Ramos (cell line): Measurements from ENCODE around the gene CCDC85A.
"Not testable (repeated sequence)": the region's sequence is repeated elsewhere in the genome, so short reads cannot be mapped to it uniquely, and the experiment has no call there.

ENCODE experiments used
- in situ Hi-C: fragments of 300-500 bp; cut with MboI; formaldehyde crosslinking; loops from one replicate; pipeline ENCODE4 v1.14.3; 2022; ENCODE audit warnings: low sequenced_read_pairs; ENCODE audit not compliant: unreplicated experiment

CCDC85A gene

DNA sequence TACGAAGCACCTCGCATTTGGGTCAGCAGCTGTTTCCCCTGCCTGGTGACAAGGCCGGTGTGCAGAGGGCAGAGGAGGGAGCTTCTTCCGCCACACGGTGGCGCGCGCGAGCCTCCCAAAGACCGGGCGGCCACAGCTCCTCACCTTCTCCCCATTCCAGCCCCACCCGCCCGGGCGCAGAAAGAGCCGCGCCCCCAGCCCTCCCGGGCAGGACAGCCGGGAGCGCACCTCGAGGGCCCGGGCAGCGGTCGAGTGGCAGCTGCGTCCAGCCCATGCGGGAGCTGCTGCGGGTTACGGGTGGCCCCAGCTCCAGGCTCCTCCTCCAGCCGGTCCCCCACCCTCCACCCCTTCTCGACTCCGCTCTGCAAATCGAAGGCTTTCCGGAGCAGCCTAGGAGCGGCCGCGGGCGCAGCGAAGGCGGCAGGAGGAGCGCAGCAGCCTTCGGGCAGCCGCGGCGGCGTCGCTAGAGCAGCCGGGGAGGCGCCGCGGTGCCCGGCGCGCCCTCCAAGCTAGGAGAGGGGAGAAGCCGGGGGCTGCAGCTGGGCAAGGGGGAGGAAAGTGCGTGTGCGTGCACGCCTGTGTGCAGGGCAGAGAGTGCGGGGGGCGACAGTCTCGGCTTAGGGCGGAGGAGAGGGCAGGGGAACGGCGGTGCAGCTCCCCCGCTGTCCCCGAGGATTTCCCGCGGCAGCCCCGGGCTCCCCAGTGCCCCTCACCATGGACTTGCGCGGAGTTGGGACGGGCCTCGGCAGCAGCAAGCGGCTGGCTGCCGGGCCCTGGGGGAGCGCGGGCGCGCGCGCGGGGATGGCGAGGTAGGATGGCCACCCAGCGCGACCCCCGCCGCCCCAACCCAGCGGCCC is at the start of gene CCDC85A:
CCDC85A (plus strand) TSS at position 348 of the 857 bp plus-strand sequence. CDS start 635 bp downstream, outside the sequence.
- in situ Hi-C loops, result loop anchor here (25.0 kb wide), 1 partner anchor 1328 kb away; no protein-coding TSS in a partner anchor

DNA sequence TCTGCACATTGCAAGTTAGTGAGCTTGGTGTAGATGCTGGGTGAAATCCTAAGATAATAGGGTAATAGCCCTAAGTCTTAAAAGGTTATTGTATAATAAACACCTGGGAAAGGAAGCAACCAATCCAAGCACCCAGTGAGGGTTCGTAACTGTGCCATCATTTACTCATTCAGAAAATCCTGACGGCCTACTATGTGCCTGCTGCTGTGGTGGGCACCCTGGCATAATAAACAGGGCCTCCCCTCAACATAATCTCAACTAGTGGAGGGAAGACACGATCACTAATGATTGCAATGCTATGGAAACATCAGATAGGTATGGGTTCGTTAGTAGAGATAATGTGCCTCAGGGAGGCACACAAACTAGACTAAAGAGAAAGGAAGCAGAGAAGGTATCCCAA is 48.9 kb upstream of the CCDC85A start:
- in situ Hi-C loops, result no loop called here

GRCh38 chr2:56142497-56143061 is 41.2 kb upstream of the CCDC85A start:
- in situ Hi-C loops, result not testable (repeated sequence)

- in situ Hi-C loops, result no loop called here
These were observed 35.9 kb upstream of the CCDC85A start for GRCh38 chr2:56147907-56148306.

GRCh38 chr2:56148825-56149224 is 35.0 kb upstream of the CCDC85A start:
- in situ Hi-C loops, result no loop called here

GRCh38 chr2:56151841-56152240 is 31.9 kb upstream of the CCDC85A start:
- in situ Hi-C loops, result no loop called here

DNA sequence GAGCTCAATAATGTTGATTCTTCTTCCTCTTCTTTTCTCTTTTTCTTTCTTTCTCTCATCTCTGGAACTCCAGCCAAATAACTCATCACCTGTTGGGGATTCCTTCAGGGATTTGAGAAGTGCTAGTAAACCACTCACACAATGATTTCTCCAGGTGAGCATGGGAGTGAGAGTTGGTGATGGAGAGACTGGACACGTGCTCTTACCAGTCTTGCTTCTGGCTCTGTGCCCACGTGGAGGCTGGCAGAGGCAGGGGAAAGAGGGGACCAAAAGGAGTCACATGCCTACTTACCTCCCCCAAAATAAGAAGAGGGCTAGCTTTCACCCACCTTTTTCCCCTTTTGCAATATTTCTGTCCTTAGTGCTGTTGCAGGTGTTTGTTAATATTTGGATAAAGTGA is 28.6 kb upstream of the CCDC85A start:
- in situ Hi-C loops, result no loop called here

DNA sequence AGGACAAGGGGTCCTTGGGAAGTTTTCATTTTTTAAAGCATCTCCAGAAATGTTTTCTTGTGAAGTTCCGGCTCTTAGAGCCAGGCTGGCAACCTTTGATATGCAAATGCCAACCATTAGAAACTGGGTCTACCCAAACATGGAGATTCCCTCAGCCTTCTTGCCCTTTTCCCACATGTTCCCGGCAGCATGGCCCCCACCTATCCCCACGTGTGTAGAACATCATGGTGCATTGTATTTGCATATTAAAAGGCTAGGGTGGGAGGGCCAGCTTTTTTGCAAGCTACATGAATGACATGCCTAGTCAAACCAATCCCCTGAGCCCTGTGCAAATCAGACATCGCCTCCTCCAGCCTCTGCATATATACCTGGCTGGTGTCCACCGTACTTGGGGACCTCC is 23.9 kb upstream of the CCDC85A start:
- in situ Hi-C loops, result not testable (repeated sequence)

DNA sequence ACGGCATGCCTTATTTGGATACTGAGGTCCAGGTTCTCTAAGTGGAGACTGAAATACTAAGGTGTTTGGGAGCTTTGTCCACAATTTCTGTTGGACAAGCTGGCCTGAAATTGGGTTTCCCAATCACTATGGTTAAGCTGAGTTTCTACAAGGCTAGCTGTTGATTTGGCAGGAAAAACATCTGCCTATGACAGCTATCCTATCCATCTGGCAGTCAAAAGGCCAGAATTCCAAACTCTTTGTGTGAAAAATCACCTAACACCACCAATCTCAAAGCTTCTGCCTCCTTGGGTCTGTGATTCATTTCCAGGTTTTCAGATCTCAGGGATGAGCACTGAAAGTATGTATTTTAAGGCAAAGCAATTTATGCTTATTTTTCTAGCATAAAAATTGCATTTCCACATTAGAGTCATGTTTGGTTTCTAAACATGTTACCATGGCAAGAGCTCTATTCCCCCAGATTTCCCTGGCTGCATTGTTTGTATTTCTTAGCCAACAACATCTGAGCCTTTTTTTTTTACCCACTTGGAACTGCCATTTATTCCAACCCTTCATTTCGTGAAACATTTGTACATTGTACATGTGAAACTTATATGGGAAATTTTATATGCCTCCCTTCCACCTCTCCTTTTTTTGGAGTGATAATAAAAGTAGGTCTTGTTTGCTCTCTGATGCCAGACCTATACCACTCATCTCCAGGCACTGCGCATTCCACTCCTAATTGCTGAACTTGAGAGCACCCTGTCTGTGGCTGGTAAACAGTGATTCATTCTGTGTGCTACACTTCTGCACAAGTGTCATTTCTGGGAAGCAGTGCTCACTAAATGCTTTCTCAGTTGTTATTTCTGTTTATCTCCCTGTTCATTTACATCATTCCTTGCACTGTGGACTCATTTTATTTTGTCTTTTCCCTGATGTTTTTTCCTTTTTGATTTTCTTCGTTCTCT is 15.9 kb upstream of the CCDC85A start:
- in situ Hi-C loops, result no loop called here

GRCh38 chr2:56169521-56169920 is 14.3 kb upstream of the CCDC85A start:
- in situ Hi-C loops, result no loop called here

- in situ Hi-C loops, result no loop called here
These were observed 13.3 kb upstream of the CCDC85A start for GRCh38 chr2:56170504-56170903.

- in situ Hi-C loops, result no loop called here
These were observed 12.8 kb upstream of the CCDC85A start for GRCh38 chr2:56170988-56171387.

GRCh38 chr2:56175779-56176178 is 8.0 kb upstream of the CCDC85A start:
- in situ Hi-C loops, result loop anchor here (25.0 kb wide), 1 partner anchor 1337 kb away; no protein-coding TSS in a partner anchor

DNA sequence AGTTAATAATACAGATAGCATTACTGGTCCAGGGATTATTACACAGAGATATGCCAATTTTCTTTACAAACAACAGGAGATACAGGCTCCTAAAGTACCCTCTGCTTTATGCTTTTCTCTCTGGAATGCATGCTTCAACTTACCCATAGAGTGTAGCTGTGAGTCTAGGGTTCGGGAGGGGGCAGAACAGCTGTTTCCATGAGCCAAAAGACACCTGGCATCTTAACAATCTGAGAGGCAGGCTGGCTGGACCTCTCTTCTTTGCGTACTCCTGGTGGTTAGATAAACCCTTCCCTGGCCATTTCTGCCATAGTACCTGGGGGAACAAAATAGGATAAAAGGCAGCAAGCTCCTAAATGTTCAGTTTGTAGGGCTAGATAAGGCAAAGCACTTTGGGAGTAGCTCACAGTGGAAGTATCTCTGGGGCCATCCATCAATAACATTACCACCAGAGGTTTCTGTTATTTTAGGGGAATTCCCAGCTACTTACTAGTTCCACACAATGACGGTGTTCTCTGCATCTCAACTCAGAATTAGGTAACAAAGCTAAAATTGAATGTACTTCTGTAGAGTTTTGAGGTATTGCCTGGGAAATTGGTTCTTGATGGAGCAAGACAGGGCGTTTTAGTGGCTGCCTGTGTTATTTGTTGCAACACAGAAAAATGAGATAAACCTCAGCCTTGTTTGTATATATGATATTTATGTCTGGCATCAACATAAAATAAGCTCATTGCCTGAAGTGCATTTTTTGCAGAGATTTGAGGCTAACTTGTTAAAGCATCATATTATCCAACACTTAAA is 6.2 kb upstream of the CCDC85A start:
- in situ Hi-C loops, result loop anchor here (25.0 kb wide), 1 partner anchor 1335 kb away; no protein-coding TSS in a partner anchor

DNA sequence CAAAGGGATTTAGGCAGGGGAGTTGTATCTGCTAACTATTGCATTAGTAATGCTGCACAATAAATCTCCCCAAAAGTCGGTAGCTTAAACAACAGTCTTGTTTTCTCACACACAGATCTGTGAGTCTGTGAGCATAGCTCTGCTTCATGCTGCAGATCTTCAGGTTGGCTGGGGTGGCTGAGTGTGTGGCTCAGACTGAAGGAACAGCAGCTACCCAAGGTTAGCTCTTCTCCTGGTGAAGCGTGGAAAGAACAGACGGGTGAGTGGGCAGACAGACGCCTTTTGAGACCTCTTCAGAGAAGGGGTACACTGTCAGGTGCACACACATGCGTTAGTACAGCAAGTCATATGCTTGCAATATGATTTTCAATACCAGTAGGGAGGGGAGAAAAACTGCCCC is 3.9 kb upstream of the CCDC85A start:
- in situ Hi-C loops, result loop anchor here (25.0 kb wide), 1 partner anchor 1332 kb away; no protein-coding TSS in a partner anchor

DNA sequence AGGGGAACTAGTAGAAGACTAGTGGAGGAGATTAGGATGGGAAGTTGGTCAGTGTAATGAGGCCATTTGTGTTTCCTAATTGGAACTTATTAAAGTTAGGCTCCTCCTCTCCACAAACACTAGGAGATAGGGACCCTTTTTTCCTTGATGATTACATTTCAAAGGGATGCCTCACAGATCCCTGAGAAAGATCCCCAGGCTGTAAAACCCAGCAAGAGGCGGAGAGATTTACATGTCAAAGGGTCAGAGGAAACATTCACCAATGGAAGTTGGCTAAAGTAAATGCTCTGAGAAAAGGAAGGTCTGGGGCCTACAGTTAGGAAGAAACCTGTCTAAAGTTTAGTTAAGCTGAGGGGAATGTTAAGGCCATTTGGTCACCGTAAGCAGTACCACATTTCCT is 1.4 kb upstream of the CCDC85A start:
- in situ Hi-C loops, result loop anchor here (25.0 kb wide), 1 partner anchor 1330 kb away; no protein-coding TSS in a partner anchor

DNA sequence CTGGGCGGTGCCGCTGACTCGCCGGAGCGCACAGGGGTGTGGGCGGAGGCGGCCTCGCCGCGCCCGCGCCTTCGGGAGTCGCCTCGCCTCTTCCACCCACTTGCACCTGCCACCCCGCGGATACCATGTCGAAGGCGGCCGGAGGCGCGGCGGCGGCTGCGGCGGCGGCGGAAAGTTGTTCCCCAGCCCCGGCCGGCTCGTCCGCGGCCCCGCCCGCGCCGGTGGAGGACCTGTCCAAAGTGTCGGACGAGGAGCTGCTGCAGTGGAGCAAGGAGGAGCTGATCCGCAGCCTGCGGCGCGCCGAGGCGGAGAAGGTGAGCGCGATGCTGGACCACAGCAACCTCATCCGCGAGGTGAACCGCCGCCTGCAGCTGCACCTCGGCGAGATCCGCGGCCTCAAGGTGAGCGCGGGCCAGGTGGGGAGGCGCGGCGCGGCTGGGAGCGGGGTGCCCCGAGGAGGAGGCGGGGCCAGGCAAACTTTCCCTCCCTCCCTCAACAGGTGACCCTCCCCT is 766 bp downstream of the CCDC85A start:
- in situ Hi-C loops, result loop anchor here (25.0 kb wide), 1 partner anchor 1328 kb away; no protein-coding TSS in a partner anchor

- in situ Hi-C loops, result loop anchor here (25.0 kb wide), 1 partner anchor 1327 kb away; no protein-coding TSS in a partner anchor
These were observed 1.4 kb downstream of the CCDC85A start for GRCh38 chr2:56185101-56185581.

- in situ Hi-C loops, result loop anchor here (25.0 kb wide), 1 partner anchor 1327 kb away; no protein-coding TSS in a partner anchor
These were observed 1.8 kb downstream of the CCDC85A start for GRCh38 chr2:56185582-56186046.
